ENCODE results near the gene FLG2. TPM values are rescaled to one million over a fixed set of nuclear protein-coding genes. Genes with fewer than 3 reads are reported as not detected.

Gene FLG2
- polyA plus RNA-seq (ENCODE audit: insufficient read length in 12 of 12), result under 1 TPM in 8 of 12 donors, not detected in 4; 0.03 to 0.17 (median 0.05) TPM
- long read RNA-seq, donor 1, result 0 reads
- long read RNA-seq, donor 2, result 0 reads
- long read RNA-seq, donor 3, result 0 reads
- long read RNA-seq, donor 4, result 0 reads
- long read RNA-seq, donor 5, result 0 reads
- long read RNA-seq, donor 6, result 0 reads
- long read RNA-seq, donor 7, result 0 reads
- long read RNA-seq, donor 8, result 0 reads
- long read RNA-seq, donor 9, result 0 reads
- long read RNA-seq, donor 10, result 0 reads
- long read RNA-seq, donor 11, result 0 reads

- DNase-seq, result no peak
These were observed at the start of gene FLG2 for GRCh38 chr1:152359906-152360305. FLG2 (minus strand) TSS chr1:152360006; CDS start chr1:152358884, 1,122 bp downstream.

- DNase-seq, result no peak
These were observed 48.9 kb upstream of the FLG2 start for GRCh38 chr1:152408664-152409063.

- no peak for DNase-seq
These were observed 39.2 kb upstream of the FLG2 start for GRCh38 chr1:152398812-152399698.

GRCh38 chr1:152397474-152397873 is 37.7 kb upstream of the FLG2 start:
- DNase-seq, result no peak

- DNase-seq, result no peak
These were observed 34.3 kb upstream of the FLG2 start for GRCh38 chr1:152394151-152394550.

- no peak for DNase-seq
These were observed 33.1 kb upstream of the FLG2 start for GRCh38 chr1:152392909-152393308.

- no peak for DNase-seq
These were observed 29.1 kb upstream of the FLG2 start for GRCh38 chr1:152388889-152389288.

GRCh38 chr1:152386940-152387339 is 27.1 kb upstream of the FLG2 start:
- DNase-seq, result no peak

- no peak for DNase-seq
These were observed 21.1 kb upstream of the FLG2 start for GRCh38 chr1:152380932-152381331.

- no peak for DNase-seq
These were observed 14.6 kb upstream of the FLG2 start for GRCh38 chr1:152374451-152374850.

GRCh38 chr1:152372672-152373071 is 12.9 kb upstream of the FLG2 start:
- no peak for DNase-seq

- DNase-seq, result no peak
These were observed 7.6 kb upstream of the FLG2 start for GRCh38 chr1:152367436-152367835.

GRCh38 chr1:152356736-152357135 is 3.1 kb downstream of the FLG2 start:
- DNase-seq, result no peak

- DNase-seq, result no peak
These were observed 10.2 kb downstream of the FLG2 start for GRCh38 chr1:152349611-152350010.

GRCh38 chr1:152348447-152348846 is 11.4 kb downstream of the FLG2 start:
- DNase-seq, result no peak

- DNase-seq, result peak; percentile 35
These were observed 12.6 kb downstream of the FLG2 start for GRCh38 chr1:152347116-152347728.

GRCh38 chr1:152344438-152344837 is 15.4 kb downstream of the FLG2 start:
- DNase-seq, result no peak

- peak; percentile 35 for DNase-seq
These were observed 16.8 kb downstream of the FLG2 start for GRCh38 chr1:152343006-152343405.

- no peak for DNase-seq
These were observed 24.4 kb downstream of the FLG2 start for GRCh38 chr1:152335399-152335798.

- DNase-seq, result no peak
These were observed 30.9 kb downstream of the FLG2 start for GRCh38 chr1:152328801-152329391.

GRCh38 chr1:152325111-152325510 is 34.7 kb downstream of the FLG2 start, which contains the start of gene FLG:
FLG (minus strand) TSS chr1:152325239; CDS start chr1:152315456, 9,783 bp downstream.
- no peak for DNase-seq

GRCh38 chr1:152313970-152314369 is 45.8 kb downstream of the FLG2 start:
- DNase-seq, result no peak

Measured in muscle of arm (tissue), 14 donors.